HT-29 (cell line): ENCODE data around the gene CCDC74A. TPM values are rescaled to one million over a fixed set of nuclear protein-coding genes. Genes with fewer than 3 reads are reported as not detected.
"Not testable (repeated sequence)": the region's sequence is repeated elsewhere in the genome, so short reads cannot be mapped to it uniquely, and the experiment has no call there.

Experiments used
- DNase-seq: peaks from one replicate; pipeline ENCODE4 v3.0.0-alpha.2; 2015; ENCODE audit warnings: low spot score
- total RNA-seq: library from RNA; depleted of rRNA; stranded (reverse); fragments of >200 nt; shearing (Covaris generic); gene quantifications from 2 replicates; pipeline ENCODE4 v1.2.3, GENCODE V29; 2014; rRNA removed

Gene CCDC74A
- total RNA-seq, 1 experiment from 2014 or later = 5.4 TPM

- peak; percentile 67 for DNase-seq
Measured at GRCh38 chr2:131556998-131557397, 29.3 kb downstream of the CCDC74A start.

DNA sequence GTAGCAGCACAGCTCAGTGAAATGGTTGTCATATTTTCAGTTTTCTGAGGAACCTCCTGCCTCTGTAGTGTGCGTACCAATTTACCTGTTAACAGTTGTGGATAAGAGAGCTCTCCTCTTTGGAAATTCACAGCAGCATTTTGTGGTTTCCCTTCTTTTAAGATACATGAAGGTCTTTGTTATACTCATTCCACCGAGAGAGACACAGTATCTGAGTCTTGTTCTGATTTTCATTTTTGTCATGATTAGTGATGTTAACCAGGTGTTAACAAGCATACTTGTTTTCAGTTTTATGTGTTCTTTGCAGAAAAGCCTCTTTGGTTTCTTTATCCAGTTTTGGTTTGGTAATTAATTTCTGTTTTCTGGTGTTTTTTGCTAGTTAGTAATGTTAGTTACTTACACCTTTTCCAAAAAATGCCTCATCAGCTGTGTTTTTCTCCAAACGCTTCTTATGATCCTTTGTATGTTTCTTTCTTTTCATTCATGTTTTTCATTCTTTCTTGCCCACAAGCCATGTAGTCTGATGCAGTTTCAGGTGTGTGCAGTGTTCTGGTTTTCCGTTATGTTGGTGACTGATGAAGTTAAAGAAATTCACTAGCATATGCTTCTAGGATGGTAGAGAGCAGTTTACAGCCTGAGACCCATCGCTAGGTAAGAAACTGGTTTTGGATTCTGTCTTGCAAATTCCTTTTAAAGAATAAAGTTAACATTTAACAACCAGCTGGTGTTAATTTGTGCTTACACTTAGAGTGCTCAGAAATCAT is 30.1 kb downstream of the CCDC74A start:
- DNase-seq = no peak

DNA sequence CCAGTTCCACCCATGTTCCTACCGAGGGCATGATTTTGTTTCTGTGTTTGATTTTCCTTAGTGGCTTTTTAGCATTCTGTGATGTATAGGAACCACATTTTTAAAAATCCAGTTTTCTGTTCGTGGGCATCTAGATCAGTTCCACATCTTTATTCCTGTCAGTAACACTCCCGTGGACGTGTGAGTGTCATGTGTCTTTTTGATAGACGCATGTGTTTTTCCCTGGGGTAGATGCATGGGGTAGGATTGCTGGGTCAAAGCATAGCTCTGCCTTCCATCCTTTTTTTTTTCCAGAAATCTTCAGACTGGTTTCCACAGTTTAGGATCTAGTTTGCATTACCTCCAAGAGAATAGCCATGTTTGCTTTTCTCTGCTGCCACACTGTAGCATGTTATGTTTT is 38.7 kb downstream of the CCDC74A start:
- no peak for DNase-seq

DNA sequence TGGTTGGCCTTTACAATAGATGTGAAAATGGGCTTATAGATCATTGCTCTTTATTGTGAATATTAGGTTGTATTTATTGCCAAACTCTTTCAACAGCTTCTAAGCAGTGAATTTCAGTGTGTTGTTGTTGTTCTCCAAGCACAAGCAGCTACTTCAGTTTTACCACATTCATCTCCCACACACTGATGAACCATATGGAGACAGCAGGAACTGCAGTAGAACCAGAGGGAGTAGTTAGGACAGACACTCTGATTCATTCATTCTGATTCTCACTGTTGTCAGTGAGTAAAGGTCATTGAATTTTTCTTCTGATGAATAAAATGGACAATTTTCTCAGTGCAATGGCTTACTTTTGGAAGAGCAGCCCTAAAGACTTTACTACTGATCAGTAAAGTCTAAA is 40.2 kb downstream of the CCDC74A start:
- DNase-seq = no peak

GRCh38 chr2:131568401-131568800 is 40.7 kb downstream of the CCDC74A start:
- DNase-seq = not testable (repeated sequence)

GRCh38 chr2:131572175-131572574 is 44.5 kb downstream of the CCDC74A start:
- DNase-seq = no peak

DNA sequence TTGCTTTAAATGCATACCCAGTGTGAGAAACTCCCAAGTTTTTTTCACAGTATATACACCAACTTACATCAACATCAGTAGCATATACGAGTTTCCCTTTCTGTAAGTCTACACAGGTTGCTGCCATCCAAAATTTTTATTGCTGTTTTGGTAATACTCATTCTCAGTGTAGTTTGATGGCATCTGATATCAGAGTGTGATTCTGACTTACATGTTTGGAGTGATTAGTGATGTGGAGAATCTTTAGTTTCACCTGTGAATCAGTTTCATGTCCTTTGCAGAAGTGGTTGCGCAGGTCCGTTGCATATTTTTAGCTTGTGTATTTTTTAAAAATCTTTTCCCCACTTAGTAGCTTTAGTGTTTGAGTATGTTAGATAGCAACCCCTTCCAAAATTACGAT is 50.1 kb downstream of the CCDC74A start:
- DNase-seq = no peak

- DNase-seq = no peak
Measured at GRCh38 chr2:131580187-131580586, 52.5 kb downstream of the CCDC74A start.

Other genes starting within 250 kb of the CCDC74A start
- 0.08 and 0.25 TPM in 2 replicates for gene RAB6D, start 163.7 kb upstream of the CCDC74A start, total RNA-seq
- not detected in 2 replicates for gene TUBA3D, start 51.8 kb upstream of the CCDC74A start, total RNA-seq
- gene MZT2A, start 35.5 kb upstream of the CCDC74A start, total RNA-seq = 324 and 390 TPM in 2 replicates